Fibroblast of skin of right quadriceps (primary cell): ENCODE results near the gene CTNNA2.

ENCODE experiments used
- DNase-seq: peaks from one replicate; pipeline ENCODE4 v3.0.0-alpha.2; 2013

The CTNNA2 gene

GRCh38 chr2:80529466-80530165, 1016.8 kb downstream of the CTNNA2 start:
- no peak for DNase-seq

- DNase-seq: no peak
Observed at GRCh38 chr2:80530442-80531064, 1017.7 kb downstream of the CTNNA2 start.

GRCh38 chr2:80531319-80531718, 1018.5 kb downstream of the CTNNA2 start:
- DNase-seq: no peak

GRCh38 chr2:80545420-80546210, 1032.8 kb downstream of the CTNNA2 start:
- no peak for DNase-seq

GRCh38 chr2:80546766-80547165, 1033.9 kb downstream of the CTNNA2 start:
- DNase-seq: no peak

- DNase-seq: no peak
Observed at GRCh38 chr2:80547344-80547743, 1034.5 kb downstream of the CTNNA2 start.

GRCh38 chr2:80548469-80548868, 1035.6 kb downstream of the CTNNA2 start:
- DNase-seq: no peak

- DNase-seq: no peak
Observed at GRCh38 chr2:80549901-80550300, 1037.0 kb downstream of the CTNNA2 start.

GRCh38 chr2:80560326-80560725, 1047.5 kb downstream of the CTNNA2 start:
- no peak for DNase-seq

GRCh38 chr2:80568011-80568410, 1055.2 kb downstream of the CTNNA2 start:
- no peak for DNase-seq

GRCh38 chr2:80573167-80573566, 1060.3 kb downstream of the CTNNA2 start:
- DNase-seq: no peak

GRCh38 chr2:80573950-80574349, 1061.1 kb downstream of the CTNNA2 start:
- DNase-seq: no peak

- no peak for DNase-seq
Observed at GRCh38 chr2:80579756-80580155, 1066.9 kb downstream of the CTNNA2 start.

- DNase-seq: no peak
Observed at GRCh38 chr2:80591233-80591632, 1078.4 kb downstream of the CTNNA2 start.

- no peak for DNase-seq
Observed at GRCh38 chr2:80592106-80592505, 1079.3 kb downstream of the CTNNA2 start.

- no peak for DNase-seq
Observed at GRCh38 chr2:80610108-80610507, 1097.3 kb downstream of the CTNNA2 start.

GRCh38 chr2:80621656-80622055, 1108.8 kb downstream of the CTNNA2 start:
- DNase-seq: no peak

GRCh38 chr2:80624062-80624461, 1111.2 kb downstream of the CTNNA2 start:
- no peak for DNase-seq

- DNase-seq: no peak
Observed at GRCh38 chr2:80634590-80634989, 1121.7 kb downstream of the CTNNA2 start.

- no peak for DNase-seq
Observed at GRCh38 chr2:80638783-80639182, 1125.9 kb downstream of the CTNNA2 start.

GRCh38 chr2:80642465-80642864, 1129.6 kb downstream of the CTNNA2 start:
- no peak for DNase-seq

- no peak for DNase-seq
Observed at GRCh38 chr2:80643598-80643997, 1130.7 kb downstream of the CTNNA2 start.

GRCh38 chr2:80651435-80651834, 1138.6 kb downstream of the CTNNA2 start:
- no peak for DNase-seq

GRCh38 chr2:80655265-80655664, 1142.4 kb downstream of the CTNNA2 start:
- DNase-seq: no peak
